SK-N-SH (cell line): ENCODE measurements around the gene MEG3. TPM values are rescaled to one million over a fixed set of nuclear protein-coding genes. Genes with fewer than 3 reads are reported as not detected.

ENCODE experiments used
- CTCF ChIA-PET: fragments of 300-600, 350-600 bp; formaldehyde crosslinking; extraction: SDS; loops from one replicate; lab custom pipeline; 2021; lab: Yijun Ruan, JAX
- POLR2A ChIA-PET: fragments of 350-600 bp; sonication (Branson Sonifier 250); formaldehyde crosslinking; extraction: SDS; loops from one replicate; lab custom pipeline; 2020; ENCODE audit warnings: antibody characterized with exemption, inconsistent platforms; lab: Yijun Ruan, JAX
- DNase-seq: peaks from one replicate; pipeline ENCODE4 v3.0.0; 2012
- H2AFZ ChIP-seq: fragments of 200-600 bp; sonication (generic); 2 replicates; pipeline ENCODE4 v1.8.1; 2016; ENCODE audit warnings: antibody characterized with exemption, mild to moderate bottlenecking, low read depth
- H3F3A ChIP-seq: fragments of 200-600 bp; sonication (generic); replicated peaks from 2 replicates; pipeline ENCODE3; 2016; ENCODE audit warnings: antibody characterized with exemption, mild to moderate bottlenecking; ENCODE audit not compliant: insufficient read depth
- H3K27ac ChIP-seq, 2 experiments: fragments of 200-500 bp in 1 of 2; fragments of 200-600 bp in 1 of 2; sonication (Bioruptor generic) in 1 of 2; sonication (generic), shearing (Covaris generic) in 1 of 2; 2 replicates each; pipeline versions ENCODE4 v1.5.1 to v1.6.1; 2014 to 2016; ENCODE audit warnings: low read depth in 2 of 2, inconsistent platforms in 1 of 2, low read length in 1 of 2, mild to moderate bottlenecking in 1 of 2, mixed read lengths in 1 of 2
- H3K27me3 ChIP-seq: fragments of 200-600 bp; sonication (generic), shearing (Covaris generic); 2 replicates; pipeline ENCODE4 v1.6.1; 2016; ENCODE audit warnings: mixed run types; ENCODE audit not compliant: insufficient read depth
- H3K36me3 ChIP-seq, 2 experiments: fragments of 200-500 bp in 1 of 2; fragments of 200-600 bp in 1 of 2; sonication (Bioruptor generic) in 1 of 2; sonication (generic) in 1 of 2; replicated peaks in 1 of 2; 2 replicates each; pipeline versions ENCODE3 to v1.5.1; 2014 to 2016; ENCODE audit warnings: low read length in 1 of 2, mild to moderate bottlenecking in 1 of 2; ENCODE audit not compliant: insufficient read depth in 2 of 2, control insufficient read depth in 1 of 2
- H3K4me1 ChIP-seq, 2 experiments: fragments of 200-500 bp in 1 of 2; fragments of 200-600 bp in 1 of 2; sonication (Bioruptor generic) in 1 of 2; sonication (generic), shearing (Covaris generic) in 1 of 2; 2 replicates each; pipeline versions ENCODE4 v1.5.1 to v1.6.1; 2014 to 2016; ENCODE audit warnings: low read depth in 1 of 2, low read length in 1 of 2, mixed run types in 1 of 2; ENCODE audit not compliant: insufficient read depth in 2 of 2, control insufficient read depth in 1 of 2
- H3K4me2 ChIP-seq: fragments of 200-600 bp; sonication (generic), shearing (Covaris generic); 2 replicates; pipeline ENCODE4 v1.6.1; 2017; ENCODE audit warnings: mixed run types
- H3K4me3 ChIP-seq, 2 experiments: fragments of 200-500 bp in 1 of 2; fragments of 200-600 bp in 1 of 2; sonication (Bioruptor generic) in 1 of 2; sonication (generic), shearing (Covaris generic) in 1 of 2; 2 replicates each; pipeline versions ENCODE4 v1.5.1 to v1.8.1; 2014 to 2016; ENCODE audit warnings: low read depth in 2 of 2, inconsistent platforms in 1 of 2, low read length in 1 of 2, mild to moderate bottlenecking in 1 of 2, mixed read lengths in 1 of 2, moderate library complexity in 1 of 2
- H3K79me2 ChIP-seq: fragments of 200-600 bp; sonication (generic); 2 replicates; pipeline ENCODE4 v1.8.1; 2017; ENCODE audit warnings: mild to moderate bottlenecking; ENCODE audit not compliant: insufficient read depth
- H3K9ac ChIP-seq: fragments of 200-600 bp; sonication (generic); 2 replicates; pipeline ENCODE4 v1.6.1; 2017; ENCODE audit warnings: mixed run types
- H3K9me2 ChIP-seq: fragments of 200-600 bp; sonication (generic); 2 replicates; pipeline ENCODE4 v1.6.1; 2017; ENCODE audit warnings: mixed run types
- H3K9me3 ChIP-seq: fragments of 200-600 bp; sonication (generic); 2 replicates; pipeline ENCODE4 v1.6.1; 2017; ENCODE audit warnings: mixed run types, mild to moderate bottlenecking, moderate library complexity
- H4K20me1 ChIP-seq: fragments of 200-600 bp; sonication (generic); 2 replicates; pipeline ENCODE4 v1.6.1; 2017; ENCODE audit warnings: mild to moderate bottlenecking, mixed run types; ENCODE audit not compliant: insufficient read depth
- EP300 ChIP-seq, 2 experiments: IDR thresholded peaks; 2 replicates each; pipeline versions ENCODE4 v1.4.0 to v1.6.1; 2012; ENCODE audit warnings: borderline replicate concordance in 1 of 2, low read depth in 1 of 2, low read length in 1 of 2
- EZH2phosphoT487 ChIP-seq: fragments of 200-600 bp; sonication (generic); IDR thresholded peaks from 2 replicates; pipeline ENCODE4 v1.6.1; 2017; ENCODE audit warnings: low read depth, mixed run types, mild to moderate bottlenecking, antibody characterized with exemption, moderate library complexity, borderline replicate concordance
- GATA2 ChIP-seq: sonication (generic); formaldehyde crosslinking; IDR thresholded peaks from 2 replicates; pipeline ENCODE4 v1.5.0; 2020; ENCODE audit warnings: mild to moderate bottlenecking, missing genetic modification reagents
- JUND ChIP-seq: IDR thresholded peaks from 2 replicates; pipeline ENCODE4 v1.4.0; 2012
- MXI1 ChIP-seq: IDR thresholded peaks from 2 replicates; pipeline ENCODE4 v1.6.1; 2012; ENCODE audit warnings: mild to moderate bottlenecking, low read depth, low read length, improper control_type of control experiment
- NFIC ChIP-seq: IDR thresholded peaks from 2 replicates; pipeline ENCODE4 v1.4.0; 2012; ENCODE audit warnings: borderline replicate concordance
- NRF1 ChIP-seq: IDR thresholded peaks from 2 replicates; pipeline ENCODE4 v1.6.1; 2012; ENCODE audit warnings: low read depth, mild to moderate bottlenecking, low read length
- RAD21 ChIP-seq: IDR thresholded peaks from 2 replicates; pipeline ENCODE4 v1.6.1; 2012; ENCODE audit warnings: mild to moderate bottlenecking, low read length
- RFX5 ChIP-seq: IDR thresholded peaks from 2 replicates; pipeline ENCODE4 v1.6.1; 2012; ENCODE audit warnings: mild to moderate bottlenecking, improper control_type of control experiment, low read length
- RXRA ChIP-seq: IDR thresholded peaks from 2 replicates; pipeline ENCODE4 v1.4.0; 2012; ENCODE audit warnings: low read depth, mild to moderate bottlenecking, borderline replicate concordance
- SIN3A ChIP-seq: IDR thresholded peaks from 2 replicates; pipeline ENCODE4 v1.6.1; 2012; ENCODE audit warnings: low read depth, mild to moderate bottlenecking, low read length, moderate library complexity, borderline replicate concordance
- SMC3 ChIP-seq: IDR thresholded peaks from 2 replicates; pipeline ENCODE4 v1.6.1; 2012; ENCODE audit warnings: low read depth, low read length, improper control_type of control experiment
- TEAD4 ChIP-seq: IDR thresholded peaks from 2 replicates; pipeline ENCODE4 v1.4.0; 2012; ENCODE audit warnings: mild to moderate bottlenecking, borderline replicate concordance; ENCODE audit not compliant: insufficient read depth
- USF2 ChIP-seq: fragments of 150-350 bp; IDR thresholded peaks from 2 replicates; pipeline ENCODE4 v1.6.1; 2017; ENCODE audit warnings: antibody characterized with exemption, low read length, low read depth, borderline replicate concordance
- WGBS: methylation state at CpG from one replicate; pipeline ENCODE4 v1.1.6; 2017; ENCODE audit warnings: low lambda C conversion rate; 5-methylcytosine and 5-hydroxymethylcytosine counted together
- polyA plus RNA-seq, 3 experiments: library from polyadenylated mRNA; depleted of rRNA; stranded (reverse); fragments of >200 nt; gene quantifications; 2 replicates each; pipeline ENCODE4 v1.2.3, GENCODE V29; 2012
- TF ChIP-seq, protein P1 (sequence below): IDR thresholded peaks from 2 replicates; pipeline ENCODE4 v1.4.0; 2012; ENCODE audit warnings: low read depth

Gene MEG3
- polyA plus RNA-seq, 1 of the 3 experiments (the other 2 are of a cell fraction), result not detected

GRCh38 chr14:100823413-100824080 is 2.4 kb upstream of the MEG3 start:
- ChIA-PET CTCF (interaction anchor here (0.6 kb wide), 1 partner anchor 387 kb away, joined by 4 read pairs; no protein-coding TSS in a partner anchor), POLR2A (no interaction called here)
- no peak for TF ChIP-seq SMC3
- TF ChIP-seq, protein P1, sequence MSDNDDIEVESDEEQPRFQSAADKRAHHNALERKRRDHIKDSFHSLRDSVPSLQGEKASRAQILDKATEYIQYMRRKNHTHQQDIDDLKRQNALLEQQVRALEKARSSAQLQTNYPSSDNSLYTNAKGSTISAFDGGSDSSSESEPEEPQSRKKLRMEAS, result no peak
- no peak for TF ChIP-seq NRF1
- no peak for TF ChIP-seq EP300 (IDR thresholded peaks at IDR 0.05; ENCODE audit: borderline replicate concordance in 1 of 2, low read depth in 1 of 2, low read length in 1 of 2)
- TF ChIP-seq SIN3A, result no peak
- no peak for TF ChIP-seq NFIC
- H3K36me3 ChIP-seq, result no peaks in the 10 kb centered on the region
- H3K4me2 ChIP-seq, result no peak overlapping the region
- WGBS, result 73% methylated on average over 11 of the region's 11 CpGs
- no peak overlapping the region for H2AFZ ChIP-seq
- H3K9me2 ChIP-seq, result no peaks in the 10 kb centered on the region
- H3K4me3 ChIP-seq, result no peak overlapping the region
- no peak for DNase-seq
- H3K9me3 ChIP-seq, result no peaks in the 10 kb centered on the region
- H3K27ac ChIP-seq, result peak overlapping the region in 1 of 2 experiments; percentile 25; a peak in 1 of 4 replicates
- H3K27me3 ChIP-seq, result no peaks in the 10 kb centered on the region
- no peaks in the 10 kb centered on the region for H4K20me1 ChIP-seq
- no peaks in the 10 kb centered on the region for H3K79me2 ChIP-seq
- H3F3A ChIP-seq, result no peaks in the 10 kb centered on the region
- H3K4me1 ChIP-seq, result peaks cover 0 to 11% of the 10 kb centered on the region in 2 experiments; a peak in 2 of 4 replicates
- H3K9ac ChIP-seq, result no peak overlapping the region

DNA sequence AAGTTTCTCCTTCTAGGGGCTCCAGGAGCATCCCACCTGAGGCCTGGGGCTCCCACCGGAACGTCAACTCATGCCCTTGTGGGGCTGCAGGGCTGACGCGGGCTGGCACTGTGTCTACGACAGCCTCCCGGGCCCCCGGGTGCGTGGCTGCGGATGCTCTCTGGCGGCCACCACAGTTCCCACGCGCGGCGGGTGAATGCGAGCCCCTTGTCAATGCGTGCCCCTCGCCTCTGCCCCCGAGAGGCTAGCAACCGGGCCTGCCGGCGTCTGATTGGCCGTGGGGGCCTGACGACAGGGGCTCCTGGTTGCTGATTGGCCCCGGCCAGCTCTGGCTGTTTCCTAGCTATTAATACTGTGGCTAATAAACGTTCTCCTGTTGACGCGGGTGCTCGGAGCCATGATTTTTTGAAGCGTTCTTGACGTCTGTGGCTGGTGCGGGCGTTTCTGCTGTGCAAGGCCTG is 1.8 kb upstream of the MEG3 start:
- TF ChIP-seq RFX5 (peak; percentile 94), GATA2 (no peak)
- TF ChIP-seq, all 33 proteins: peak for 1
- Histone ChIP-seq H4K20me1 (no peaks in the 10 kb centered on the region), H3K4me1 (peaks cover 0 to 11% of the 10 kb centered on the region in 2 experiments; a peak in 2 of 4 replicates), H3K9ac (no peak overlapping the region), H3K9me2 (no peaks in the 10 kb centered on the region), H3K27me3 (no peaks in the 10 kb centered on the region), H3K79me2 (no peaks in the 10 kb centered on the region), H3K9me3 (no peaks in the 10 kb centered on the region), H3F3A (no peaks in the 10 kb centered on the region), H3K4me3 (no peak overlapping the region), H2AFZ (no peak overlapping the region), H3K4me2 (no peak overlapping the region), H3K27ac (no peak overlapping the region; a peak in 1 of 4 replicates), H3K36me3 (no peaks in the 10 kb centered on the region)
- POLR2A ChIA-PET, result no interaction called here
- DNase-seq, result peak; percentile 68
- WGBS, result 79% methylated on average over 10 of the region's 32 CpGs
- CTCF ChIA-PET, result no interaction called here

GRCh38 chr14:100824901-100825712 is 811 bp upstream of the MEG3 start:
- no peaks in the 10 kb centered on the region for H3K79me2 ChIP-seq
- no peaks in the 10 kb centered on the region for H3K27me3 ChIP-seq
- no peak overlapping the region for H3K9ac ChIP-seq
- 83% methylated on average over 35 of the region's 36 CpGs for WGBS
- H3F3A ChIP-seq, result no peaks in the 10 kb centered on the region
- H3K9me3 ChIP-seq, result no peaks in the 10 kb centered on the region
- CTCF ChIA-PET, result no interaction called here
- no peaks in the 10 kb centered on the region for H3K9me2 ChIP-seq
- no peaks in the 10 kb centered on the region for H3K36me3 ChIP-seq
- H3K4me2 ChIP-seq, result no peak overlapping the region
- H3K4me3 ChIP-seq, result no peak overlapping the region
- H3K4me1 ChIP-seq, result peaks cover 0 to 15% of the 10 kb centered on the region in 2 experiments; a peak in 2 of 4 replicates
- H3K27ac ChIP-seq, result no peak overlapping the region
- POLR2A ChIA-PET, result no interaction called here
- no peak for DNase-seq
- H2AFZ ChIP-seq, result no peak overlapping the region
- no peaks in the 10 kb centered on the region for H4K20me1 ChIP-seq
- TF ChIP-seq, protein P1, result no peak
- TF ChIP-seq RXRA (no peak), USF2 (no peak), EP300 (IDR thresholded peaks at IDR 0.05; ENCODE audit: borderline replicate concordance in 1 of 2, low read depth in 1 of 2, low read length in 1 of 2) (no peak), NRF1 (no peak), EZH2phosphoT487 (no peak), RAD21 (no peak), MXI1 (no peak), SMC3 (no peak), TEAD4 (no peak), NFIC (no peak), JUND (no peak)
